HG03439 (cell line): Measurements from ENCODE around the gene SETD3.

ENCODE experiments used
- ATAC-seq: cut with Tn5 transposase; IDR thresholded peaks from one replicate; pipeline ENCODE4 v1.9.1; 2021; ENCODE audit warnings: mild to moderate bottlenecking, moderate library complexity; ENCODE audit not compliant: unreplicated experiment

The SETD3 gene

GRCh38 chr14:99461411-99462085, 19.1 kb downstream of the SETD3 start:
- ATAC-seq = no peak

GRCh38 chr14:99460793-99461192, 19.9 kb downstream of the SETD3 start:
- no peak for ATAC-seq

- ATAC-seq = no peak
Observed at GRCh38 chr14:99459481-99460100, 21.1 kb downstream of the SETD3 start.

GRCh38 chr14:99454246-99454645, 26.4 kb downstream of the SETD3 start:
- no peak for ATAC-seq

- ATAC-seq = no peak
Observed at GRCh38 chr14:99452968-99453367, 27.7 kb downstream of the SETD3 start.

- ATAC-seq = no peak
Observed at GRCh38 chr14:99451234-99451633, 29.4 kb downstream of the SETD3 start.

- ATAC-seq = no peak
Observed at GRCh38 chr14:99450266-99450665, 30.4 kb downstream of the SETD3 start.

- no peak for ATAC-seq
Observed at GRCh38 chr14:99447739-99448138, 32.9 kb downstream of the SETD3 start.

- ATAC-seq = no peak
Observed at GRCh38 chr14:99445931-99446330, 34.7 kb downstream of the SETD3 start.

GRCh38 chr14:99441918-99442317, 38.7 kb downstream of the SETD3 start:
- ATAC-seq = no peak

- ATAC-seq = no peak
Observed at GRCh38 chr14:99441157-99441870, 39.3 kb downstream of the SETD3 start.

GRCh38 chr14:99440278-99440677, 40.4 kb downstream of the SETD3 start:
- ATAC-seq = no peak

- no peak for ATAC-seq
Observed at GRCh38 chr14:99437706-99438105, 43.0 kb downstream of the SETD3 start.

- no peak for ATAC-seq
Observed at GRCh38 chr14:99436247-99437180, 44.1 kb downstream of the SETD3 start.

- no peak for ATAC-seq
Observed at GRCh38 chr14:99435327-99435726, 45.3 kb downstream of the SETD3 start.

GRCh38 chr14:99432485-99432884, 48.2 kb downstream of the SETD3 start:
- ATAC-seq = no peak

GRCh38 chr14:99431986-99432385, 48.7 kb downstream of the SETD3 start:
- no peak for ATAC-seq

GRCh38 chr14:99430491-99430890, 50.2 kb downstream of the SETD3 start:
- ATAC-seq = no peak

- ATAC-seq = no peak
Observed at GRCh38 chr14:99427632-99428300, 52.9 kb downstream of the SETD3 start.

GRCh38 chr14:99426813-99427346, 53.8 kb downstream of the SETD3 start:
- ATAC-seq = no peak
